OCI-LY7 (cell line): ENCODE results near the gene ITGAE. TPM values are rescaled to one million over a fixed set of nuclear protein-coding genes. Genes with fewer than 3 reads are reported as not detected.
A peak's percentile ranks its signal among the peaks of the same experiment; 100 is the strongest.

ENCODE experiments used
- BruUV-seq: library from RNA; stranded (reverse); fragments of 400-500 nt; replicated peaks from 2 replicates; lab custom pipeline; 2021; lab: Mats Ljungman, UMichigan
- CTCF ChIA-PET: fragments of 300-600 bp; sonication (Branson Sonifier 250); formaldehyde crosslinking; loops from one replicate; lab custom pipeline; 2022; ENCODE audit warnings: antibody characterized with exemption; ENCODE audit not compliant: unreplicated experiment; lab: Charles Lee
- POLR2A ChIA-PET: fragments of 300-600 bp; sonication (Branson Sonifier 250); formaldehyde crosslinking; loops from one replicate; lab custom pipeline; 2022; ENCODE audit warnings: antibody characterized with exemption; lab: Charles Lee
- DNase-seq: peaks from one replicate; pipeline ENCODE4 v3.0.0-alpha.2; 2015; ENCODE audit warnings: low spot score
- H2AFZ ChIP-seq: fragments of 200-600 bp; sonication (generic), shearing (Covaris generic); 2 replicates; pipeline ENCODE4 v1.6.1; 2014; ENCODE audit warnings: mild to moderate bottlenecking, antibody characterized with exemption, low read length, moderate library complexity
- H3K27ac ChIP-seq: fragments of 200-600 bp; sonication (generic); 2 replicates; pipeline ENCODE4 v1.5.1; 2014; ENCODE audit warnings: mixed run types, low read depth, mild to moderate bottlenecking, moderate library complexity, low read length, inconsistent platforms; ENCODE audit not compliant: poor library complexity, severe bottlenecking
- H3K36me3 ChIP-seq: fragments of 200-600 bp; sonication (generic); 2 replicates; pipeline ENCODE4 v1.6.1; 2014; ENCODE audit warnings: mild to moderate bottlenecking, antibody characterized with exemption, low read length, moderate library complexity, mixed read lengths; ENCODE audit not compliant: insufficient read depth
- H3K4me1 ChIP-seq: fragments of 200-600 bp; sonication (generic); 2 replicates; pipeline ENCODE4 v1.5.1; 2014; ENCODE audit warnings: mild to moderate bottlenecking, low read length; ENCODE audit not compliant: insufficient read depth, poor library complexity, severe bottlenecking
- H3K4me2 ChIP-seq: fragments of 200-600 bp; sonication (generic); 2 replicates; pipeline ENCODE4 v1.6.1; 2014; ENCODE audit warnings: mild to moderate bottlenecking, low read length
- H3K4me3 ChIP-seq: fragments of 200-600 bp; sonication (generic); 2 replicates; pipeline ENCODE4 v1.5.1; 2014; ENCODE audit warnings: mild to moderate bottlenecking, low read depth, low read length; ENCODE audit not compliant: poor library complexity, severe bottlenecking
- H3K79me2 ChIP-seq: fragments of 200-600 bp; sonication (generic); 2 replicates; pipeline ENCODE4 v1.6.1; 2016; ENCODE audit warnings: low read depth, mild to moderate bottlenecking, low read length, moderate library complexity, mixed read lengths; ENCODE audit not compliant: insufficient read depth
- H3K9me2 ChIP-seq: fragments of 200-600 bp; sonication (generic); 2 replicates; pipeline ENCODE4 v1.6.1; 2016; ENCODE audit warnings: mild to moderate bottlenecking, low read length, mixed read lengths; ENCODE audit not compliant: insufficient read depth
- H3K9me3 ChIP-seq: fragments of 200-600 bp; sonication (generic); 2 replicates; pipeline ENCODE4 v1.6.1; 2014; ENCODE audit warnings: mild to moderate bottlenecking, mixed run types, low read length, mixed read lengths
- H4K20me1 ChIP-seq: fragments of 200-600 bp; sonication (generic); 2 replicates; pipeline ENCODE4 v1.6.1; 2014; ENCODE audit warnings: mild to moderate bottlenecking, antibody characterized with exemption, low read length, moderate library complexity, mixed read lengths; ENCODE audit not compliant: insufficient read depth
- EZH2phosphoT487 ChIP-seq: fragments of 200-600 bp; sonication (generic); IDR thresholded peaks from 2 replicates; pipeline ENCODE4 v1.6.1; 2018; ENCODE audit warnings: low read depth, borderline replicate concordance, mild to moderate bottlenecking, mixed run types, antibody characterized with exemption, low read length, moderate library complexity, mixed read lengths
- intact Hi-C: fragments of 100-400 bp; cut with micrococcal nuclease; formaldehyde crosslinking; loops from one replicate; pipeline ENCODE4 v1.10.0; 2022; ENCODE audit not compliant: unreplicated experiment
- total RNA-seq, 2 experiments: library from RNA; depleted of rRNA in 1 of 2; stranded (reverse); fragments of >200 nt in 1 of 2; shearing (Covaris generic) in 1 of 2; gene quantifications; 2 replicates each; pipeline ENCODE4 v1.2.3, GENCODE V29; 2014 to 2022
- TF ChIP-seq, protein P1 (sequence below): fragments of 200-600 bp; sonication (generic); conservative IDR thresholded peaks from 2 replicates; pipeline ENCODE4 v1.5.1; 2014; ENCODE audit warnings: mild to moderate bottlenecking, antibody characterized with exemption, low read length, moderate library complexity, mixed read lengths

Gene ITGAE
- total RNA-seq, 2 experiments from 2014 or later = 52.2 to 61.2 TPM

- peaks cover 25% of the 10 kb centered on the region for H3K79me2 ChIP-seq
- peaks cover 6% of the 10 kb centered on the region; the same call in 1 of the 2 replicates for H4K20me1 ChIP-seq
- H3K36me3 ChIP-seq = peaks cover 34% of the 10 kb centered on the region
- peak overlapping the region; percentile 22; the same call in 1 of the 2 replicates for H2AFZ ChIP-seq
- no peak for TF ChIP-seq EZH2phosphoT487
- TF ChIP-seq, protein P1, sequence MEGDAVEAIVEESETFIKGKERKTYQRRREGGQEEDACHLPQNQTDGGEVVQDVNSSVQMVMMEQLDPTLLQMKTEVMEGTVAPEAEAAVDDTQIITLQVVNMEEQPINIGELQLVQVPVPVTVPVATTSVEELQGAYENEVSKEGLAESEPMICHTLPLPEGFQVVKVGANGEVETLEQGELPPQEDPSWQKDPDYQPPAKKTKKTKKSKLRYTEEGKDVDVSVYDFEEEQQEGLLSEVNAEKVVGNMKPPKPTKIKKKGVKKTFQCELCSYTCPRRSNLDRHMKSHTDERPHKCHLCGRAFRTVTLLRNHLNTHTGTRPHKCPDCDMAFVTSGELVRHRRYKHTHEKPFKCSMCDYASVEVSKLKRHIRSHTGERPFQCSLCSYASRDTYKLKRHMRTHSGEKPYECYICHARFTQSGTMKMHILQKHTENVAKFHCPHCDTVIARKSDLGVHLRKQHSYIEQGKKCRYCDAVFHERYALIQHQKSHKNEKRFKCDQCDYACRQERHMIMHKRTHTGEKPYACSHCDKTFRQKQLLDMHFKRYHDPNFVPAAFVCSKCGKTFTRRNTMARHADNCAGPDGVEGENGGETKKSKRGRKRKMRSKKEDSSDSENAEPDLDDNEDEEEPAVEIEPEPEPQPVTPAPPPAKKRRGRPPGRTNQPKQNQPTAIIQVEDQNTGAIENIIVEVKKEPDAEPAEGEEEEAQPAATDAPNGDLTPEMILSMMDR = no peak
- peaks cover 21% of the 10 kb centered on the region for H3K4me1 ChIP-seq
- ChIA-PET CTCF (no interaction called here), POLR2A (interaction anchor here (0.6 to 1.3 kb wide), 3 partner anchors 11 to 31 kb away, joined by 3 to 4 read pairs (median 3); partner anchors contain the start of genes CTNS and SHPK)
- H3K27ac ChIP-seq = no peak overlapping the region
- BruUV-seq = no TSS peak
- peak overlapping the region; percentile 93 for H3K4me3 ChIP-seq
- H3K9me2 ChIP-seq = no peaks in the 10 kb centered on the region
- H3K9me3 ChIP-seq = no peaks in the 10 kb centered on the region
- H3K4me2 ChIP-seq = peak overlapping the region; percentile 79
- DNase-seq = no peak
- intact Hi-C loops = loop anchor here (2.0 kb wide), 1 partner anchor 65 kb away; no protein-coding TSS in a partner anchor
Observed at GRCh38 chr17:3667366-3668278, 133.4 kb downstream of the ITGAE start.

DNA sequence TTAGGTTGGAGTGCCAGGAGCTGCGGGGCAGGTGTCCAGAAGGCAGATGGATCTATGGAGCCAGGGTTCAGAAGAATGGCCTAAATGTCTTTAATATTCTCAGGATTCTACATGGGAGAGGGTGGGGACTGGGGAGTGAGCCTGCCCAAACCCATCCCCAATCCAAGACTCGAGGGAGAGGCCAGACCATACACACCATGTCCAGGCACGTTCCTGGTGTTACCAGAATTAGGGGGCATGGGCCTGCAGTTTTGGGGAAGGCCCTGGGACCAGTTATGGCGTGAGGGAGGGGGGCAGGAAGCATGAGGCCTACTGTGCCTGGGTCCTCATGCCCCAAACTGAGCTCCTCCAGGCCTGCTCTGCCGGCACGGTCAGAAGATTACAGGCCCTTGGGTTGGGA is 134.5 kb downstream of the ITGAE start:
- H3K4me1 ChIP-seq = peaks cover 21% of the 10 kb centered on the region
- H3K9me3 ChIP-seq = no peaks in the 10 kb centered on the region
- H3K36me3 ChIP-seq = peaks cover 22% of the 10 kb centered on the region
- ChIA-PET POLR2A (interaction anchor here (0.5 kb wide), 1 partner anchor 223 kb away, joined by 3 read pairs; no protein-coding TSS in a partner anchor), CTCF (no interaction called here)
- no peak overlapping the region for H2AFZ ChIP-seq
- H3K79me2 ChIP-seq = peaks cover 24% of the 10 kb centered on the region
- H3K9me2 ChIP-seq = no peaks in the 10 kb centered on the region
- no TSS peak for BruUV-seq
- no peak for DNase-seq
- no peak overlapping the region for H3K27ac ChIP-seq
- no peak overlapping the region for H3K4me2 ChIP-seq
- H4K20me1 ChIP-seq = peaks cover 6% of the 10 kb centered on the region; the same call in 1 of the 2 replicates
- H3K4me3 ChIP-seq = no peak overlapping the region
- TF ChIP-seq EZH2phosphoT487 = no peak
- TF ChIP-seq, protein P1 = no peak
- intact Hi-C loops = no loop called here
